ENCODE data around the gene SP9.

SP9 gene

GRCh38 chr2:174334781-174335251 is at the start of gene SP9:
SP9 (plus strand) TSS chr2:174334954; CDS start chr2:174335093, 139 bp downstream.
- peak; percentile 28 to 65 for DNase-seq

GRCh38 chr2:174286172-174286571 is 48.6 kb upstream of the SP9 start:
- peak in 1 of 2 experiments; percentile 5 for DNase-seq

GRCh38 chr2:174292908-174293307 is 41.8 kb upstream of the SP9 start:
- no peak for DNase-seq

GRCh38 chr2:174300114-174300513 is 34.6 kb upstream of the SP9 start:
- no peak for DNase-seq

GRCh38 chr2:174312581-174313234 is 22.0 kb upstream of the SP9 start:
- no peak for DNase-seq

GRCh38 chr2:174322149-174322548 is 12.6 kb upstream of the SP9 start:
- no peak for DNase-seq

- no peak for DNase-seq
These were observed 12.0 kb upstream of the SP9 start for GRCh38 chr2:174322746-174323145.

GRCh38 chr2:174324530-174324929 is 10.2 kb upstream of the SP9 start:
- DNase-seq: no peak

GRCh38 chr2:174325373-174326160 is 9.2 kb upstream of the SP9 start:
- no peak for DNase-seq

- no peak for DNase-seq
These were observed 8.4 kb upstream of the SP9 start for GRCh38 chr2:174326161-174327020.

- DNase-seq: no peak
These were observed 7.5 kb upstream of the SP9 start for GRCh38 chr2:174327021-174327840.

- DNase-seq: no peak
These were observed 7.0 kb upstream of the SP9 start for GRCh38 chr2:174327841-174328113.

- DNase-seq: no peak
These were observed 6.4 kb upstream of the SP9 start for GRCh38 chr2:174328114-174328960.

GRCh38 chr2:174328961-174329715 is 5.6 kb upstream of the SP9 start:
- DNase-seq: no peak

- no peak for DNase-seq
These were observed 3.7 kb upstream of the SP9 start for GRCh38 chr2:174330945-174331594.

GRCh38 chr2:174331595-174332216 is 3.0 kb upstream of the SP9 start:
- DNase-seq: peak in 1 of 2 experiments; percentile 27

GRCh38 chr2:174332217-174332963 is 2.4 kb upstream of the SP9 start:
- peak in 1 of 2 experiments; percentile 20 for DNase-seq

- DNase-seq: no peak
These were observed 1.8 kb upstream of the SP9 start for GRCh38 chr2:174333017-174333371.
